Activated naive CD4-positive, alpha-beta T cell treated with anti-CD3 and anti-CD28 coated beads, Interleukin-2, amount 10 ng/mL, durations not matched to agents 5 hours and 36 hours (primary cell): ENCODE data around the gene MAP3K2. TPM values are rescaled to one million over a fixed set of nuclear protein-coding genes. Genes with fewer than 3 reads are reported as not detected.

ENCODE experiments used
- microRNA-seq: library from miRNA; unstranded; fragments of <30 nt; microRNA quantifications from one replicate; pipeline ENCODE4 v1.2.0, GENCODE V29; 2022; ENCODE audit warnings: borderline microRNAs expressed, borderline replicate concordance
- total RNA-seq, 2 experiments: library from RNA; stranded (reverse); gene quantifications; one replicate each; pipeline ENCODE4 v1.2.3, GENCODE V29; 2021

The MAP3K2 gene, protein sequence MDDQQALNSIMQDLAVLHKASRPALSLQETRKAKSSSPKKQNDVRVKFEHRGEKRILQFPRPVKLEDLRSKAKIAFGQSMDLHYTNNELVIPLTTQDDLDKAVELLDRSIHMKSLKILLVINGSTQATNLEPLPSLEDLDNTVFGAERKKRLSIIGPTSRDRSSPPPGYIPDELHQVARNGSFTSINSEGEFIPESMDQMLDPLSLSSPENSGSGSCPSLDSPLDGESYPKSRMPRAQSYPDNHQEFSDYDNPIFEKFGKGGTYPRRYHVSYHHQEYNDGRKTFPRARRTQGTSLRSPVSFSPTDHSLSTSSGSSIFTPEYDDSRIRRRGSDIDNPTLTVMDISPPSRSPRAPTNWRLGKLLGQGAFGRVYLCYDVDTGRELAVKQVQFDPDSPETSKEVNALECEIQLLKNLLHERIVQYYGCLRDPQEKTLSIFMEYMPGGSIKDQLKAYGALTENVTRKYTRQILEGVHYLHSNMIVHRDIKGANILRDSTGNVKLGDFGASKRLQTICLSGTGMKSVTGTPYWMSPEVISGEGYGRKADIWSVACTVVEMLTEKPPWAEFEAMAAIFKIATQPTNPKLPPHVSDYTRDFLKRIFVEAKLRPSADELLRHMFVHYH
- total RNA-seq, result 10 to 100 TPM; 46.9 to 52.4 TPM

DNA sequence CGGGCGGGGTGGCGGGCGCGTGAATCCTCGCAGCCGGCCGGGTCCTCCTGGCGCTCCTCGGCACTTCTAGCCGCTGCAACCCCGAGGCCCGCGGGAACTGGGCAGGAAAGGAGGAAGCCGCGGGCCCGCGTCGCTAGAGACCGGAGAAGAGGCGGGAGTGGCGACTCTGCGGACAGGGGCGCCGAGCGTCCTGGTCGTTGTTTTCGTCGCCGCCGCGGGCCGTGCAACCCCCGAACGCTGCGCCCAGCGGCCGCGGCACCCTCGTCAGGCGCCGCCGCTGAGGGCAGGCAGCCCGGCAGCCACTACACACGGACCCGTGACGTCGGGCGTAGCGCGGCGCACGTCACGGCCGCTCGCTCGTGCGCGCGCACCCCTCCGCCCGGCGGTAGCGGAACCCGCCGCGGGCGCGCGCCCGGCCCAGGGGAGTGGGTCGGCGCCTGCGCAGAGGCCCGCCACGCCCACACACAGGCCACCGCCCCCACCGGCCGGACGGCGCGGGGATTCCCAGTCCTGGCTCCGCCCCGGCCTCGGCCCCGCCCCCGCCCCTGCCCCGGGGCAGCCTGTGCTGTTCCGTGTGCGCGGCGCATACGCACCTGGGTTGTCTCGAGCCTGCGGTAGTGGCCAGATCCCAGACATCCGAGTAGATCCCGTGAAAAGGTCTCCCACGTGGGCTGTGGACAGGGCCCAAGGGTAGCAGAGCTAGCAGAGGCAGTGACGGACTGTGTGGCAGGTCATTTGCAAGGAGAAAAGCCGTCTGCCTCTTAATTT, at the start of gene MAP3K2:
TSS of gene MAP3K2 (minus strand) at position 321 of the 768 bp plus-strand sequence. CDS start 44,846 bp downstream, outside the sequence.

DNA sequence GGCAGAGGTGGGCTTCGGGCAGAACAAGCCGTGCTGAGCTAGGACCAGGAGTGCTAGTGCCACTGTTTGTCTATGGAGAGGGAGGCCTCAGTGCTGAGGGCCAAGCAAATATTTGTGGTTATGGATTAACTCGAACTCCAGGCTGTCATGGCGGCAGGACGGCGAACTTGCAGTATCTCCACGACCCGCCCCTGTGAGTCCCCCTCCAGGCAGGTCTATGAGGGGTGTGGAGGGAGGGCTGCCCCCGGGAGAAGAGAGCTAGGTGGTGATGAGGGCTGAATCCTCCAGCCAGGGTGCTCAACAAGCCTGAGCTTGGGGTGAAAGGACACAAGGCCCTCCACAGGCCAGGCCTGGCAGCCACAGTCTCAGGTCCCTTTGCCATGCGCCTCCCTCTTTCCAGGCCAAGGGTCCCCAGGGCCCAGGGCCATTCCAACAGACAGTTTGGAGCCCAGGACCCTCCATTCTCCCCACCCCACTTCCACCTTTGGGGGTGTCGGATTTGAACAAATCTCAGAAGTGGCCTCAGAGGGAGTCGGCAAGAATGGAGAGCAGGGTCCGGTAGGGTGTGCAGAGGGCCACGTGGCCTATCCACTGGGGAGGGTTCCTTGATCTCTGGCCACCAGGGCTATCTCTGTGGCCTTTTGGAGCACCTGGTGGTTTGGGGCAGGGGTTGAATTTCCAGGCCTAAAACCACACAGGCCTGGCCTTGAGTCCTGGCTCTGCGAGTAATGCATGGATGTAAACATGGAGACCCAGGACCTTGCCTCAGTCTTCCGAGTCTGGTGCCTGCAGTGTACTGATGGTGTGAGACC, 30.7 kb upstream of the MAP3K2 start, which contains the start of gene PROC:
TSS of gene PROC (plus strand) at position 128 of the 812 bp plus-strand sequence. CDS start 1,516 bp downstream, outside the sequence.

DNA sequence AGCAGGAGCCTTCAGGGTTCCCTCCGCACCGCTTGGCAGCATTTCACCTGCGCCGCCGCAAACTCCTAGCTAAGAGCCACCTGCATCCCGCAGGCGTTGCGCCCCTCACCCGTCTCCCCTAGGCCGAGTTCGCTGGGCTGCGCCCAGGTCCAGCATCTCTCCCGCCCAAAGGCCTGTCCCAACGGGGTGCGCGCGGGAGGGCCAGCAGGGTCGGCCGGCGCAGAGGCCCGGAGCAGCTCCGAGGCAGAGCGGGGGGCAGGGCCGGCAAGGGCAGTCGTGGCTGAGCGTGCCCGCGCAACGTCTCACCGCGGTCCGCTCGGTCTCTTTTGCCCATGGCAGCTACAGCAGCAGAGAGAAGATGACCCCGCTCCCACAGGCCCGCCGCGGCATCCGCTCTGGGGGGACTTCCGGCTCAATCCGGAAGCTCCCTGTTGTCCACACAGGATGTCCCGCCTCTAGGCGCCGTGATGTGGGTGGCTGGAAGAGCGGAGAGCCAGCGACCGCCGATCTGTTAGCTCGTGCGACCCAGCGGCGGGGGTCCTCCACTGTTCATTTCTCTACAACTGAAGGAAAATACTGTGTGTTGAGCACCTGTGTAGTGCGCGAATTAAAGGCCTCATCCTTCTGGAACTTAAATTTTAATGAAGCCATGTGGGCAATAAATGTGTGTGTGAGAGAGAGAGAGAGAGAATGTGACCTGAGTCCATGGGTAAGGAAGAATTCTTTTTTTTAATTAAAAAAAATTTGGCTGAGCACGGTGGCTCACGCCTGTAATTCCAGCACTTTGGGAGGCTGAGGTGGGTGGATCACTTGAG, 93.8 kb downstream of the MAP3K2 start, which contains the start of gene ERCC3:
TSS of gene ERCC3 (minus strand) at position 397 of the 815 bp plus-strand sequence. CDS start at position 334, 63 bp downstream.

Small RNA genes within 50 kb of the gene (microRNA-seq; reads per million reads assigned to microRNA genes)
- gene MIR4783, result not detected

Other genes starting within 250 kb of the MAP3K2 start
- not detected for gene CYP27C1, start 167.7 kb downstream of the MAP3K2 start, total RNA-seq
- 10 to 100 TPM; 49.3 to 56.5 TPM for gene ERCC3, start 93.8 kb downstream of the MAP3K2 start, total RNA-seq
- gene PROC, start 30.5 kb upstream of the MAP3K2 start, total RNA-seq, result not detected
- gene IWS1, start 138.5 kb upstream of the MAP3K2 start, total RNA-seq, result 10 to 100 TPM; 42.4 to 45.2 TPM
- gene MYO7B, start 147.7 kb upstream of the MAP3K2 start, total RNA-seq, result 1 to 10 TPM; 1.0 to 1.2 TPM